Suppressor macrophage treated with lipopolysaccharide for 4 hours (primary cell): ENCODE measurements around the gene HDAC6.
A peak's percentile ranks its signal among the peaks of the same experiment; 100 is the strongest.

ENCODE experiments used
- DNase-seq: peaks from one replicate; pipeline ENCODE4 v3.0.0-alpha.2; 2020

The HDAC6 gene

DNA sequence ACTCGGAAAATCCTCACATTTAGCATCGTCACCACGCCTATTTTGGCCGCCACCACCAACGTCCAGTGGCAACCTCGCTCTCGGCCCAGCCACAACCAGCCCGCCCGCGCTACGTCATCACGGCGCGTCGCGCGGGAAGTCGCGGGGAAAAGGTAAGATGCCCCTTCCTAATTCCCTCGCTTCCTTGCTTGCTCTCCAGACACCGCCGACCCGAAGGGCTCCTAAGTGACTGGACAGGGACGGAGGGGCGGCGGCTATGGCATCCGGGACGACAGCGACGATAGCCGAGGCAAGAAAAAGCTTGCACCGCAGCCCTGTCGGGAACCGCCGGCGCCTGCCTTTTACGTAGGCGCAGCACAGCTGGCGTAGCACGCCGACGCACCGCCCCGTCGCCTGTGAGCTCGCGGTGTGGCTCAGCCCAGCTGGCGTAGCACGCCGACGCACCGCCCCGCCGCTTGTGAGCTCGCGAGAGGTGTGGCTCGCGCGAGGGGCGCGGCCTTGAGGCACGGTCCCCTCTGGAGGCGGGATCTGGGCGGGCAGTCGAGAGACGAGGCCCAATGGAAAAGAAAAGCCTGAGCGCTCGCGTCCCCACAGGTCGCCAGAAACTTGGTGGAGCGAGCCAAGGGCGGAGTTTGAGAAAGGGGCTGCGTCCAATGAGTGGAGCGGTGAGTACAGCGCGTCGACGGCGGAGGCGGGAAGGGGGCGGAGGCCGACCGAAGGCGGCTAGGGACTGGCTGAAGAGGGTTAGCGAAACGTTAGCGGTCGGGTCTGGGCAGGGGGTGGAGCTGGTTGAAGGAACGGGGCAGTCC lies at the start of gene HDAC6:
HDAC6 (plus strand) TSS at position 788 of the 809 bp plus-strand sequence. CDS start 626 bp downstream, outside the sequence.
- DNase-seq = peak; percentile 98

DNA sequence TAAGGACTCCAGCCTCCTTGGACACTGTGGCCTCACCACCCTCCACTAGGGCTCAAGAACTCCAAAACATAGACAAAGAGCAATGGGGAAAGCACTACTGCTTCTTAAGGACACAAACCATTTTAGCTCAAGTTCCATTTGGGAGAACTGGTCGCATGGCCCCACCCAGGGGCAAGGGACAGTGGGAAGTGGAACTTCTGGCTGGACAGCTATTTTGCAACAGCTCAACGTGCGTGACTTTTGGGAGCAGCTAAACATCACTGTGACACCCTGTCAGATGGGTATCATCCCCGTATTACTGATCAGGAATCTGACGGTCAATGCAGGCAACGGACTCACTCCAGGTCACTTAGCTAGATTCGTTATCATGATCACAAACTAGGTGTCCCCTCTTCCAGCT lies 49.4 kb upstream of the HDAC6 start:
- DNase-seq = peak; percentile 49

DNA sequence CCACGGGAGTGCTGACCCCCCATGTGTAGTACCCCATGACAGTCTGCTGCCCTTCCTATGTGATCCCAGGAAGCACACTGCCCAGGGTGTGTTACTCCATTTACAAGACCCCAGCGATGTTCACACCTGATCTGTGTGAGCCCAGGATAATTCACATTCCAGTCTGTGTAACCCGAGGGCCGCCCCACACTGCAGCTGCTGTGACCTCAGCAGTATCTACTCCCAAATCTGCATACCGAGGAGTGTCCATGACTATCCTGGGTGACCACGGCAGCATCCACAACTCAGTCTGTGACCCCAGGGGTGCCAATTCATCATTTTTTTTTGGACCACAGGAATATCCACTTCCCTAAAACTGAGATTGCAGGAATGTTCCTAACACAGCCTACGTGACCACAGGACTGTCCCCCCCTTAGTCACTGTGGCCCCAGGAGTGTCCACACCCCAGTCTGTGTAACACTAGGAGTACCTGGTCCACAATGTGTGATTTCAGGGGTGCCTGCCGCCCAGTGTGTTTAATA lies 48.1 kb upstream of the HDAC6 start:
- peak; percentile 16 for DNase-seq

DNA sequence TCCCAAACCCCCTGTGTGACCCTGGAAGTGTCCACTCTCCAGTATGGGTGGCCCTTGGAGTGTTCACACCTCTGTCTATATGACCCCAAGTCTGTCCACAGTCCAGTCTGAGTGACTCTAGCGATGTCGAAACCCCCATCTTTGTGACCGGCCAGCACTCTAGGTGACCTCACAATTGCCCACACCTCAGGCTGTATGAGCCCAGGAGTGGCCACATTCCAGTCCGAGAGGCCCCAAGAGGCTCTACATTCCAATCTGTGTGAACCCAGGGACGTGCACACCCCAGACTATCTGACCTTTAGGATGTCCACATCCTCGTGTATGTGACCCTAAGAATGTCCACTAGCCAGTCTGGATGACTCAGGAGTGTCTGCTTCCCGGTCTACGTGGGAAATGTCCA lies 47.6 kb upstream of the HDAC6 start:
- DNase-seq = no peak

DNA sequence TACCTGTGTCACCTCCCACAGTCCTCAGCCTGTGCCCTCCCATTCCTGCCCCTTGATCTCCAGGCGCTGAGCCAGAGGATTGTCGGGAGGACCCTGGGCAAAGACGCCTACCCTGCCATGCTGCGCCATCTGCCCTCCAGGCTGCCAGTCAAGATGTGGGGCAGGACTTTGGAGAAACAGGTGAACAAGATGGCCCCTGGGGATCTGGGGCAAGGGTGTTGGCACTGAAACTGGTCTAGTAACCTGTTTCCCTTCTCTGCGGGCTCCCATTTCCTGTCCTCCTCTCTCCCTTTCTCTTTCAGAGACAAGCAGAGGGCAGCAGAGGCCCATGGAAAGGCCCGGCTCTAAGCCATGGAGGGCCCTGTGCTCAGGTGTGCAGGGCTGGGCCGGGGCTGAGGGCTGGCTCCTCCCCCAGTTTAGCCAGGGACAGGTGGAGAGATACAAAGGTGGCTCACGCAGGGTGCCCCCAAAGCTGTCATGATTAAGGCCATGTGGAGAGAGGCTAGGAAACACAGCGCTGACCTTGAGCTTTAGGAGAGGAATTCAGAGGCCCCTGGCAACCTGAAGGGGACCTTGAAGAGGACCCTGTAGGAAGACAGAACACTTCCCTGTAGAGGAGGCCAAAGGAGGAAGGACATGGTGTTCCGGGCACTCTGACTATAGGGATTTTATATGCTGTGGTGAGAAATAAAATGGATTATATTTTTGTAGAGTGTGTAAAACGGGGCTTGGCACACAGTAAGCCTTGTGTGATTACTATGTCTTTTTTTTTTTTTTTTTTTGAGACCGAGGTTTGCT lies 40.0 kb upstream of the HDAC6 start, which contains the start of gene GLOD5:
GLOD5 (plus strand) TSS at position 74 of the 798 bp plus-strand sequence; CDS start at position 118, 44 bp downstream.
- DNase-seq = no peak

DNA sequence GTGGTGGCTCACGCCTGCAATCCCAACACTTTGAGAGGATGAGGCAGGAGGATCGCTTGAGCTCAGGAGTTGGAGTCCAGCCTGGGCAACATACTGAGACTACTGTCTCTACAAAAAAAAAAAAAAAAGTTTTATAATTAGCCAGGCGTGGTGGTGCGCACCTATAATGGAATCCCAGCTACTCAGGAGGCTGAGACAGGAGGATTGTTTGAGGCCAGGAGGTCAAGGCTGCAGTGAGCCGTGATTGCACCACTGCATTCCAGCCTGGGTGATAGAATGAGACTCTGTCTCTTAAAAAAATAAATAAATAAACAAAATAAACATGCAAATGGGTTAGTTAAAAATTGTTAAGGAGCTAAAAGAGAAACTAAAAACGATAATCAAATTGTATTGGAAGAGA lies 32.6 kb upstream of the HDAC6 start:
- DNase-seq = no peak

DNA sequence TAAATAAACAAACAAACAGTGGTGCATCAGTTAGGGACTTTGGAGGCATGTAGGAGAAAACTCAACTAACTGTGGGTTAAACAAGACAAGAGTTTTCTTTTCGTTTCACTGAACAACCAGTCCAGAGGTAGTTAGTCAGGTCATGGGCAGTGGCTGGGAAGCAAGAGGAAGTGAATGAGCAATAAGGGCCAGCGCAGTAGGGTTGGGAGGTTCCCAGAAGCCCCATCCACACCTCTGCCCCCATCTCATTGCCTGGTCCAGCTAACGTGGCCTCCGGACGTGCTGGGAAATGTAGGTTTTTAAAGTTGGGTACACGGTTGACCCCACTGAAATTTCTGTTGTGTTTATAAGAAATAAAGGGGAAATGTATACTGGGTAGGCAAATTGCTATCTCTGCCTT lies 31.6 kb upstream of the HDAC6 start:
- no peak for DNase-seq

DNA sequence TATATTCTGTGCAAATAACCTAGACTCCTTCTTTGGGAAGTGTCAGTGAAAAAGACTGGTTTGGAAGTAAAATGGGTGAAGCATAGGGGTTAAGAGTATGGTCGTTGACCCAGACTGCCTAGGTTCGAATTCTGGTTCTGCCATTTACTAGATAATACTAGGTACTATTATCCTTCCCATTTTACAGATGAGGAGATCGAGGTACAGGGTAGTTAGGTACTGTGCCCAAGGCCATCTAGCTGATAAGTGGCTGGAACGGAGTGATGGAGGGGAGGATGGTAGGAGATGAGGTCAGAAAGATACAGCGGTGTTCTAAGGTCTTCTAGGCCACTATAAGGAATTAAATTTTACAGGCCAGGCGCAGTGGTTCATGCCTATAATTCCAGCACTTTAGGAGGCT lies 29.3 kb upstream of the HDAC6 start:
- no peak for DNase-seq

DNA sequence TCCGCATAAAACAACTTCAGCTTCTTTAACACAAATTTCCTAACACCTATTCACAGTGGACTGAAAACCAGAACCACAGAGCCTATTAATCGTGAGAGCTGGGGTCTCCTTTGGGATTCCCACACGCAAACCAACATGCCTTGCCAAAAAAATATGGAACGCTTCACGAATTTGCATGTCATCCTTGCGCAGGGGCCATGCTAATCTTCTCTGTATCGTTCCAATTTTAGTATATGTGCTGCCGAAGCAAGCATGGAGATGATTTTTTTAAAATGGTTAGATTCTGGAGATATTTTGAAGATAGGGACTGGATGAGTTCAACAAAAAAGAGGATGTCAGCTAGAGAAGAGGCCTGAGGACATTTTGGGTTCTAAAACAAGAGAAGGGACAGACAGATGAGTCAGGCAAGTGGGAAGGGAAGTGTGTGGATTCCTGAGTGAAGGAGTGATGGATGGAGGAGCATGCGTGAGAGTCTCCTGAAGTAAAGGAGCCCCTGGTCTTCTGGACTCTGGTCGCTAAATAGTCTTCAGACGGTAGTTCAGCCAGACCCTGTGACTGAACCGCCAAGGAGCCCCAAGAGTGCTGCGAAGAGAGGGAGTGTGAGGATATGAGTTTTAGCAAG lies 24.9 kb upstream of the HDAC6 start:
- DNase-seq = no peak

DNA sequence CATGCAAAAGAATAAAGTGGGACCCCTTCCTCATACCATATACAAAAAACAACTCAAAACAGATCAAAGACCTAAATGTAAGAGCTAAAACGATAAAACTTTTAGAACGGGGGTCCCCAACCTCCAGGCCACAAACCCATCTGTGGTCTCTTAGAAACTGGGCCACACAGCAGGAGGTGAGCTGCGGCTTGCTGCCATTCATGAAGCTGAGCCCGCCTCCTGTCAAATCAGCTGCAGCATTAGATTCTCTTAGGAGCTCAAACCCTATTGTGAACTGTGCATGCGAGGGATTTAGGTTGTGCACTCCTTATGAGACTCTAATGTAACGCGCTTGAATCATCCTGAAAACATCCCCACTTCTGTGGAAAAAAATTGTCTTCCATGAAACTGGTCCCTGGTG lies 22.5 kb upstream of the HDAC6 start:
- DNase-seq = no peak

DNA sequence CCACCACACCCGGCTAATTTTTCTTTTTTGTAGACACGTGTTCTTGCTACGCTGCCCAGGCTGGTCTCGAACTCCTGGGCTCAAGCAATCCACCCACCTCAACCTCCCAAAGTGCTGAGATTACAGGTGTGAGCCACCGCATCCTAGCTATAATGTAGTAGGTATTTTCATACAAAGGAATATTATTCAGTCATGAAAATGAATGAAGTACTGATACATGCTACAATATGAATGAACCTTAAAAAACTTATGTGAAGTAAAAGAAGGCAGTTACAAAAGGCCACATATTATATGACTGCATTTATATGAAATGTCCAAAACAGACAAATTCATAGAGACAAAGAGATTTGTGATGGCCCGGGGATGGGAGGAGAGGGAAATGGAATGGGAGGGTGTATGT lies 20.2 kb upstream of the HDAC6 start:
- DNase-seq = no peak

DNA sequence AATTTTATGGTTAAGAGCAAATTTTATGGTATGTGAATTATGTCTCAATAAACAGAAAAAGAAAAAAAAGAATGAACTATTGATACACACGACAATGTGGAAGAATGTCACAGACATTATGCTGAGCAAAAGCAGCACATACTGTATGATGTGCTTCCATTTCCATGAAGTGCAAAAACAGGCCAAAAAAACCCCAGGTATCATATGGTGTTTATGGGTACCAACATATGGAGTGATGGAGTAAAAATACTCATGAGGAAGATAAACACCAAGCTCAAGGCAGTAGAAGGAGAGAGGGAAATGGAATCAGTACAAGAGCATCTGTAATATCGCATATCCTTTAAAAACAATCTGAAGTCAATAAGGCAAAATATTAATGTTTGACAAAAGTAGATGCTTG lies 19.7 kb upstream of the HDAC6 start:
- no peak for DNase-seq

DNA sequence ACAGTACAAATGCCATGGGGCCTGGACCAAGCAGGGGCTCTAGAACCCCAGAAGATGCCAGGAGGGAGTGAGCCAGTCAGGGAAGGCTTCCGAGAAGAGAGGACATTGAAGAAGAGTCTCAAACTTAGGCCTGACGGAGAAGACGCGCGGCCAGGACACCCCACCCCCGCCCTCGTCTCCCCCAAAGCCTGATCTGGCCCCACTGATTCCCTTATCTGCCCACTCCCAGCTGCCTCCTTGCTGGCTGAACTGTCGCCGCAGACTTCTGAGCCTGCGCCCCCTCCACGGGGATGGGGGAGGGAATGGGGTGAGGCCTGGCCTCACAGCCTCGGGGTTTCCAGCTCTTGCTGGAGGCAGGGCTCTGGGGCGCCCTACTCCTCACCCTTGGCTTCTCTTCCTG lies 19.1 kb upstream of the HDAC6 start:
- no peak for DNase-seq

DNA sequence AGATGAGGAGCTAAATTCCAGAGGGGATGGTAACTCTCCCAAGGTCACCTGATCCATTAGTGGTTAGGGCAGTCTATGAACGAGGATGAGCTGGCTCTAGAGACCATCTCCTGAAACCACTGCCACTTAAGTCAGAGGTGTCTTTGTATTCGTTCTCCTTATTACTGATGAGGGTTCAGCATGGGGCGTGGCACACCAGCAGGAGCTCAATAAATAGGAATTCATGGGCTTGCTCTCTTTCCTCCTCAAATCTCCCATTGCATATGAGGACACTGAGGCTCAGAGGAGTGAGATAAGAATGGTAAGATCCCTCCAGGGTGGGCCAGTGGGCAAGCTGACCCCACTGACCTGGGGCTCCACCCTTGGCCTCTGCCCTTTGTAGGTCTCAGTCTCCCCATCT lies 17.1 kb upstream of the HDAC6 start:
- no peak for DNase-seq

DNA sequence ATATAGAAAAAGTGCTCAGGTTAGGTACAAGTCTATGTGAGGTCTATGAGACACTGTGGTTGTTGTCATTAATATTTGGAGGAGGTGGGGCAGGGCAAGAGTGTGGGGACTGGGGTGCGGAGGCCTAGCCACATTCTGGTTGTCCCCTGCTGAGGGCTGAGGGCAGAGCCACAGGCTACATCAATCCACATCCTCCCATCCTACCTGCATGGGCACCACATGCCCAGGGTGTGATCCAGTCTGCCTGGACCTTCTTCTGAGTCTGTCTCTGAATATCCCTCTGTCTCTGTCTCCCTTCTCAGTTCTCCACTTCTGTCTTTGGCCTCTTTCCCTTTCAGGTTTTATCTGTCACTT lies 16.7 kb upstream of the HDAC6 start:
- DNase-seq = no peak

DNA sequence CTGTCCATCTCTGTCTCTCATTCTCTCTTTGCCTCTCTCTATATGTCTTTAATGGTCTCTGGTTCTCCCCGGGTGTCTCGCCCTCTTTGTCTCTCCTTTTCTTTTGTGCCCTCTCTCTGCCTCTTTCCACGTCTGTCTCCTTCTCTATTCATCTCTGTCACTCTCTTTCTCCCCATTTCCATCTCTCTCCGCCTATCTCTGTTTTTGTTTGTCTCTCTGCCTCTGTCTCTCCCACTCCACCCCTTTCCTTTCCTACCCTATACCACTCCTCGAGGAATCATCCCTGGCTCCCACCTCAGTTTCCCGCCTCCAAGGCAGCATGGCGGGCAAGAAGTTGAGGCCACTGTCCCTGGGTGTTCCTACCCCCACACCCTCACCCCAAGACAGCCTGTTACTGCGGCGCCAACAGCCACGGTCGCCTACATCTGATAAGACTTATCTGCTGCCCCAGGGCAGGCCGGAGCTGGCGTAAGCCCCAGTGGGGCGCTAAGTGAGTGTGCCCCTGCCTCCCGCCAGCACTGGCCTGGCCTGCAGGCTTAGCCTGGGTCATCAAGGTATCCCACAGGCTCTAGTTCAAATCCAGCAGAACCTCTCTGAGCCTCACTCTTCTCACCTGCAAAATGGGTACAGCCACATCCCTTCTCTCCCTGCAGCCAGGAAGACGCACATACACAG lies 16.2 kb upstream of the HDAC6 start:
- no peak for DNase-seq

DNA sequence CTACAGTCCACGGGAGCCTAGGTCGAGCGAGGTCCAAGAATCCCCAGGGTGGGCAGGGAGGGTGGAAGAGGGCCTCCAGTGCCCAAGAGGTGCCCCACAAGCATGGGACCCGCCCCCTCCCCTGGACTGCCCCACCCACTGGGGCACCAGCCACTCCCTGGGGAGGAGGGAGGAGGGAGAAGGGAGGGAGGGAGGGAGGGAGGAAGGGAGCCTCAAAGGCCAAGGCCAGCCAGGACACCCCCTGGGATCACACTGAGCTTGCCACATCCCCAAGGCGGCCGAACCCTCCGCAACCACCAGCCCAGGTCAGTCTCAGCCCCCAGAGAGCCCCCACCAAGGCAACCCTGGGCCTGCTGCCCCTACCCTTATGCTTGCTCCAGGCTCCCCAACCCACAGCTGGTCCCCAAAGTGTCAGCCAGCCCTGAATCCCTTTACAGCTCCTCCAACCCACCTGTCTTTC lies 15.5 kb upstream of the HDAC6 start, which contains the start of gene GATA1:
GATA1 (plus strand) TSS at position 250 of the 460 bp plus-strand sequence. CDS start 4,520 bp downstream, outside the sequence.
- DNase-seq = no peak

DNA sequence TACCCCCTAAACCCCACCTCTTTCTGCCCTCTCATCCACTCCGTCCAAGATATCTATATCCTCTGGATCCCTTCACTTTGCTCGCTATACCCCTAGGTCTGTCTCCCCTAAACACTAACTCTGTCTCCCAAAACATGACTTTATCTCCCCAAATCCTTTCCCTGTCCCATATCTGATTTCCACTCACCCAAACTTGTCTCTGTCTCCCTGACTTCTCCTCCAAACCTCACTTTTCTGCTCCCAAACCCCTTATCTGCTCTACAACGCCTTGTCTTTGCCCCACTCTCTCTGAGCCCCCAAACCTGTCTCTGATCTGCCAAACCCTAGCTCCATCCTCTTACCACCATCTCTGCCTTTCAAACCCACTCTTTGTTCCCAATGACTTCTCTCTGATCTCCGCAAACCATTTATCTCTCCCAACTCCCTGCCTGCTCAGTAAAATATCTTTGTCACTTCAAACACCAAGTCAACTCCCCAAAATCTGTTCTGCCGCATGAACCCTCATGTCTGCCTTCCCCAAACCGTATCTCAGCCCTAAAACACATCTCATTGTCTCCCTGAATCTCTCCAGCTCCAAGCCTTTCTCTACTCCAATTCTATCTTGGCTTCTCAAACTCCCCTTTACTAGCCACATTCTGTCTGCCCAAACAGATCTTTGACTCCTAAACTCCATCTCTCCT lies 14.9 kb upstream of the HDAC6 start:
- no peak for DNase-seq

DNA sequence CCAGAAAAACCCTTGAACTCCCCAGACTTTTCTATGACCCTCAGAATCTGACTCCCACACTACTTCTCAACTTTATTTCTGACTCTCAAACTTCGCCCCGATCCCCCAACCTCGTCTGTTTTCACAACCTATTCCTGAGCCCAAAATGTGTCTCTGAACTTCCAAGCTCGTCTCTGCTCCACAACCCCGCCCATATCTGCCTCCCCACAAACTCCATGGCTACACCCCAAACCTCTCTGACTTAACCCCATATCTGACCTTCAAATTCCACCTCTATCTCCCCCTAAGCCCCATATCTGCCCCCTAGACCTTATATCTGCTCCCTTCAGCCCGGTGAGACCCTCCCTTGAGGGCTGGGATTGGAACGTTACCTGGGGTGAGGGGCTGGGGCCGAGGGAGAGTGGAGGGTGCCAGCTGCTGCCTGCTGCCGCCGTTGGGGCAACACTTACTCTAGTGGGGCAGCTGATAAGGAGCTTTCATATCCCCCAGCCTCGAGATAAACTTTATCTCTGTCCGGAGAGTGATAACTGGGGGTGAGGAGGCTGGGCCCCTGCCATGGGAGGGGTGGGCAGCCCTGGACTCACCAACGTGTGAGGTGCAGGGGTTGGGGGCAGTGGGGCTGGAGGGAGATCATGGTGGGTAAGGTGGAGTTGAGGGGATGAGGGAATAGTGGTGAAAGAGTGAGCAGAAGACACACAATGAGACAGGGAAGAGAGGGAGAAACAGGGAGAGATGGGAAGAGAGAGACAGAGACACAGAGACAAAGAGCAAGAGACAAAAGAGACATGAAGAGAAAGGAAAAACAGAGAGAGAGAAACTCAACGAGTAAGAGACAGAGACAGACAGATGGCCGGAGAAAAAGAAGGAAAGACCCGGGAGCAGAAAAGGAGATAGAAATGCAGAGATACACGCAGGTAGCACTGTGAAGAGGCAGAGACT lies 14.1 kb upstream of the HDAC6 start:
- no peak for DNase-seq

DNA sequence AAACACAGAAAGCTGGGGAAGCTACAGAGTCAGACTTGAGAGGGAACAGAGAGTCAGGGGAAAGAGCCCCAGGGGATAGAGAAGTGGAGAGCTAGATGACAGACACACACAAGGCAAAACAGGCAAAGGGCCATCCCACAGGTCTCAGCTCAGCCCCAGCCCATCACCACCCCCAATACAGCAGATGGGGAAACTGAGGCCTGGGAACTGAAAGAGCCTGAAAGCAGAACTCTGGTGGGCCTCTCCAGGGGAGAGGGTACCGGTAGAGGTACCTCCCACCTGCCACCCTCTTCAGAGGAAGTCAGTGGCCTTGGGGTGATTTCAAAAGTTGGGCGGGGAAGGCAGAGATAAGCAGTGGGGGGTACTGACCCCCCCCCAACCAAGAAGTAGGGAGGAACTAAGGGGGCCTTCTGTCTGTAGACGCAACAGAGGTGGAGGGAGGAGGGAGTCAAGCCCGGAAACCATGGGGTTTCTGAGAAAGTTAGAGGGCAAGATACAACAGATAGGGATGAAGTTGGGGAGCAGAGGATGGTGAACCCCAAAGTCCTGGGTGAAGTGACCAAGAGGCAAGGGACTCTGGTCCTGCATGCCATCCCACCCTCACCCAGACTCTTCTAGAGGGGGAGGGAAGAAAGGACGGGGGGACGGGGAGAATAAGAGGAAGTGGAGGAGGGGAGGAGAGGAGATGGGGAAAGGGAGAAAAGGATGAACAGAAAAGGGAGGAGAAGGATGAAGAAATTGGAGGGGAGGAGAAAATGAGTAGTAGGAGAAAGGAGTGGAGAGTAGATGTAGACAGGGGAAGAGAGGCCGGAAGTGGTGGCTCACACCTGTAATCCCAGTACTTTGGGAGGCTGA lies 12.3 kb upstream of the HDAC6 start:
- no peak for DNase-seq
